OCI-LY7 (cell line): ENCODE measurements around the gene SMG1. TPM values are rescaled to one million over a fixed set of nuclear protein-coding genes. Genes with fewer than 3 reads are reported as not detected.
"Not testable (repeated sequence)": the region's sequence is repeated elsewhere in the genome, so short reads cannot be mapped to it uniquely, and the experiment has no call there.

Experiments used
- BruUV-seq: library from RNA; stranded (reverse); fragments of 400-500 nt; replicated peaks from 2 replicates; lab custom pipeline; 2021; lab: Mats Ljungman, UMichigan
- CTCF ChIA-PET: fragments of 300-600 bp; sonication (Branson Sonifier 250); formaldehyde crosslinking; loops from one replicate; lab custom pipeline; 2022; ENCODE audit warnings: antibody characterized with exemption; ENCODE audit not compliant: unreplicated experiment; lab: Charles Lee
- POLR2A ChIA-PET: fragments of 300-600 bp; sonication (Branson Sonifier 250); formaldehyde crosslinking; loops from one replicate; lab custom pipeline; 2022; ENCODE audit warnings: antibody characterized with exemption; lab: Charles Lee
- DNase-seq: peaks from one replicate; pipeline ENCODE4 v3.0.0-alpha.2; 2015; ENCODE audit warnings: low spot score
- H2AFZ ChIP-seq: fragments of 200-600 bp; sonication (generic), shearing (Covaris generic); 2 replicates; pipeline ENCODE4 v1.6.1; 2014; ENCODE audit warnings: mild to moderate bottlenecking, antibody characterized with exemption, low read length, moderate library complexity
- H3K27ac ChIP-seq: fragments of 200-600 bp; sonication (generic); 2 replicates; pipeline ENCODE4 v1.5.1; 2014; ENCODE audit warnings: mixed run types, low read depth, mild to moderate bottlenecking, moderate library complexity, low read length, inconsistent platforms; ENCODE audit not compliant: poor library complexity, severe bottlenecking
- H3K36me3 ChIP-seq: fragments of 200-600 bp; sonication (generic); 2 replicates; pipeline ENCODE4 v1.6.1; 2014; ENCODE audit warnings: mild to moderate bottlenecking, antibody characterized with exemption, low read length, moderate library complexity, mixed read lengths; ENCODE audit not compliant: insufficient read depth
- H3K4me1 ChIP-seq: fragments of 200-600 bp; sonication (generic); 2 replicates; pipeline ENCODE4 v1.5.1; 2014; ENCODE audit warnings: mild to moderate bottlenecking, low read length; ENCODE audit not compliant: insufficient read depth, poor library complexity, severe bottlenecking
- H3K4me2 ChIP-seq: fragments of 200-600 bp; sonication (generic); 2 replicates; pipeline ENCODE4 v1.6.1; 2014; ENCODE audit warnings: mild to moderate bottlenecking, low read length
- H3K4me3 ChIP-seq: fragments of 200-600 bp; sonication (generic); 2 replicates; pipeline ENCODE4 v1.5.1; 2014; ENCODE audit warnings: mild to moderate bottlenecking, low read depth, low read length; ENCODE audit not compliant: poor library complexity, severe bottlenecking
- H3K79me2 ChIP-seq: fragments of 200-600 bp; sonication (generic); 2 replicates; pipeline ENCODE4 v1.6.1; 2016; ENCODE audit warnings: low read depth, mild to moderate bottlenecking, low read length, moderate library complexity, mixed read lengths; ENCODE audit not compliant: insufficient read depth
- H3K9me2 ChIP-seq: fragments of 200-600 bp; sonication (generic); 2 replicates; pipeline ENCODE4 v1.6.1; 2016; ENCODE audit warnings: mild to moderate bottlenecking, low read length, mixed read lengths; ENCODE audit not compliant: insufficient read depth
- H3K9me3 ChIP-seq: fragments of 200-600 bp; sonication (generic); 2 replicates; pipeline ENCODE4 v1.6.1; 2014; ENCODE audit warnings: mild to moderate bottlenecking, mixed run types, low read length, mixed read lengths
- H4K20me1 ChIP-seq: fragments of 200-600 bp; sonication (generic); 2 replicates; pipeline ENCODE4 v1.6.1; 2014; ENCODE audit warnings: mild to moderate bottlenecking, antibody characterized with exemption, low read length, moderate library complexity, mixed read lengths; ENCODE audit not compliant: insufficient read depth
- intact Hi-C: fragments of 100-400 bp; cut with micrococcal nuclease; formaldehyde crosslinking; loops from one replicate; pipeline ENCODE4 v1.10.0; 2022; ENCODE audit not compliant: unreplicated experiment
- total RNA-seq, 2 experiments: library from RNA; depleted of rRNA in 1 of 2; stranded (reverse); fragments of >200 nt in 1 of 2; shearing (Covaris generic) in 1 of 2; gene quantifications; 2 replicates each; pipeline ENCODE4 v1.2.3, GENCODE V29; 2014 to 2022
- TF ChIP-seq, protein P1 (sequence below): fragments of 200-600 bp; sonication (generic); conservative IDR thresholded peaks from 2 replicates; pipeline ENCODE4 v1.5.1; 2014; ENCODE audit warnings: mild to moderate bottlenecking, antibody characterized with exemption, low read length, moderate library complexity, mixed read lengths

Gene SMG1
- total RNA-seq, 2 experiments from 2014 or later, result 106 to 199 TPM

DNA sequence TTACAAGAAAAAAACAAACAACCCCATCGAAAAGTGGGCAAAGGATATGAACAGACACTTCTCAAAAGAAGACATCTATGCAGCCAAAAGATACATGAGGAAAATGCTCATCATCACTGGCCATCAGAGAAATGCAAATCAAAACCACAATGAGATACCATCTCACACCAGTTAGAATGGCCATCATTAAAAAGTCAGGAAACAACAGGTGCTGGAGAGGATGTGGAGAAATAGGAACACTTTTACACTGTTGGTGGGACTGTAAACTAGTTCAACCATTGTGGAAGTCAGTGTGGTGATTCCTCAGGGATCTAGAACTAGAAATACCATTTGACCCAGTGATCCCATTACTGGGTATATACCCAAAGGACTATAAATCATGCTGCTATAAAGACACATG, 148.5 kb downstream of the SMG1 start:
- H3K4me3 ChIP-seq, H3K79me2 ChIP-seq, H3K9me2 ChIP-seq, CTCF ChIA-PET, H3K27ac ChIP-seq, intact Hi-C loops, POLR2A ChIA-PET, DNase-seq, BruUV-seq, H2AFZ ChIP-seq, H4K20me1 ChIP-seq, H3K4me1 ChIP-seq, H3K36me3 ChIP-seq, H3K4me2 ChIP-seq, H3K9me3 ChIP-seq: not testable (repeated sequence)

DNA sequence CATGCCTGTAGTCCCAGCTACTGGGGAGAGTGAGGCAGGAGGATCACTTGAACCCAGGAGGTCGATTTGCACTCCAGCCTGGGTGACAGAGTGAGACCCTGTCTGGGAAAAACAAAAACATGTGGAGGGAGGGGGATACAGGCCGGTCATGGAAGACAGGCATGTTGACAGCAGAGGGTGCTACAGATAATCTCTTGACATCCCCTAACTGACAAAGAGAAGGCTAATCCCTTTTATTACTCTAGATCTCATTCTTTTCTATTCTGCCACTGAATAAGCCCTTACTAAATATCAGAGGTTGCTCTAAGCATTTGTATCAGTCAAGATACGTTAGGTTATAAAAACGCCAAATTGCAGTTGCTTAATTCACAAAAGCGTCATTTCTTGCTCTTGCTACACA, 149.9 kb downstream of the SMG1 start:
- POLR2A ChIA-PET, H4K20me1 ChIP-seq, H2AFZ ChIP-seq, H3K4me3 ChIP-seq, H3K4me2 ChIP-seq, CTCF ChIA-PET, H3K36me3 ChIP-seq, H3K4me1 ChIP-seq, H3K79me2 ChIP-seq, H3K9me2 ChIP-seq, intact Hi-C loops, H3K27ac ChIP-seq, BruUV-seq, DNase-seq, H3K9me3 ChIP-seq: not testable (repeated sequence)
- TF ChIP-seq, protein P1, sequence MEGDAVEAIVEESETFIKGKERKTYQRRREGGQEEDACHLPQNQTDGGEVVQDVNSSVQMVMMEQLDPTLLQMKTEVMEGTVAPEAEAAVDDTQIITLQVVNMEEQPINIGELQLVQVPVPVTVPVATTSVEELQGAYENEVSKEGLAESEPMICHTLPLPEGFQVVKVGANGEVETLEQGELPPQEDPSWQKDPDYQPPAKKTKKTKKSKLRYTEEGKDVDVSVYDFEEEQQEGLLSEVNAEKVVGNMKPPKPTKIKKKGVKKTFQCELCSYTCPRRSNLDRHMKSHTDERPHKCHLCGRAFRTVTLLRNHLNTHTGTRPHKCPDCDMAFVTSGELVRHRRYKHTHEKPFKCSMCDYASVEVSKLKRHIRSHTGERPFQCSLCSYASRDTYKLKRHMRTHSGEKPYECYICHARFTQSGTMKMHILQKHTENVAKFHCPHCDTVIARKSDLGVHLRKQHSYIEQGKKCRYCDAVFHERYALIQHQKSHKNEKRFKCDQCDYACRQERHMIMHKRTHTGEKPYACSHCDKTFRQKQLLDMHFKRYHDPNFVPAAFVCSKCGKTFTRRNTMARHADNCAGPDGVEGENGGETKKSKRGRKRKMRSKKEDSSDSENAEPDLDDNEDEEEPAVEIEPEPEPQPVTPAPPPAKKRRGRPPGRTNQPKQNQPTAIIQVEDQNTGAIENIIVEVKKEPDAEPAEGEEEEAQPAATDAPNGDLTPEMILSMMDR, result 0 out of 2 replicates have a peak, but pooled peaks have one; percentile 17

DNA sequence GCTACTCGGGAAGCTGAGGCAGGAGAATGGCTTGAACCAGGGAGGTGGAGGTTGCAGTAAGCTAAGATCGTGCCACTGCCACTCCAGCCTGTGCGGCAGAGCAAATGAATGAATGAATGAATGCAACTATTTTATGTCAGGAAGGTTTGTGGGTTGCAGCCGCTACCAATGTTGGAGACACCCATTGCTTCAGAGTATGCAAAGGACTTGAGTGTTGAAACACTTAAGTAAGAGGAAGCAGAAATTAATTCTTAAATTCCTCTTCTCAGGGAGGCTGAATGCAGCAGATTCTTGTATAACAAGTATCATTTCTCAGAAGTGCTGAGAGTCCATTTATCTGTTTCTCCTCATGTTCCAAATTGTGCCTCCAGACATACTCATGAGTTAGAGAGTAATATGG, 151.6 kb downstream of the SMG1 start:
- POLR2A ChIA-PET, DNase-seq, H3K4me3 ChIP-seq, H3K9me2 ChIP-seq, H3K36me3 ChIP-seq, H4K20me1 ChIP-seq, BruUV-seq, H3K9me3 ChIP-seq, H3K4me2 ChIP-seq, CTCF ChIA-PET, intact Hi-C loops, H3K4me1 ChIP-seq, H2AFZ ChIP-seq, H3K27ac ChIP-seq, H3K79me2 ChIP-seq: not testable (repeated sequence)

DNA sequence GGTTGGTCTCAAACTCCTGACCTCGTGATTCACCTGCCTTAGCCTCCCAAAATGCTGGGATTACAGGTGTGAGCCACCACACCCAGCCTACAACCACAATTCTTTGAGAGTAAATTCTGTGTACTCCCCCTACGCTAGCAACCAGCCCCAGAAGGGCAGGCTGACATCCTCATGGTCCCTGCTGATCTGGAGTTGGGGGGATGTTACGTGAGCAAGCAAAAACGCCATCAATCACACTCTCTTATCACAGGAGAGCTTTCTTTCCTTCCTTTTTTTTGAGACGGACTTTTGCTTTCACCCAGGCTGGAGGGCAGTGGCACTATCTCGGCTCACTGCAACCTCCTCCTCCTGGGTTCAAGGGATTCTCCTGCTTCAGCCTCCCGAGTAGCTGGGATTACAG, 154.0 kb downstream of the SMG1 start:
- H4K20me1 ChIP-seq, H3K36me3 ChIP-seq, DNase-seq, H2AFZ ChIP-seq, H3K79me2 ChIP-seq, H3K9me2 ChIP-seq, H3K4me2 ChIP-seq, H3K4me1 ChIP-seq, intact Hi-C loops, H3K9me3 ChIP-seq, CTCF ChIA-PET, H3K4me3 ChIP-seq, H3K27ac ChIP-seq, BruUV-seq: not testable (repeated sequence)
- POLR2A ChIA-PET, result interaction anchor here (0.7 kb wide), 1 partner anchor 1528 kb away, joined by 3 read pairs; no protein-coding TSS in a partner anchor

DNA sequence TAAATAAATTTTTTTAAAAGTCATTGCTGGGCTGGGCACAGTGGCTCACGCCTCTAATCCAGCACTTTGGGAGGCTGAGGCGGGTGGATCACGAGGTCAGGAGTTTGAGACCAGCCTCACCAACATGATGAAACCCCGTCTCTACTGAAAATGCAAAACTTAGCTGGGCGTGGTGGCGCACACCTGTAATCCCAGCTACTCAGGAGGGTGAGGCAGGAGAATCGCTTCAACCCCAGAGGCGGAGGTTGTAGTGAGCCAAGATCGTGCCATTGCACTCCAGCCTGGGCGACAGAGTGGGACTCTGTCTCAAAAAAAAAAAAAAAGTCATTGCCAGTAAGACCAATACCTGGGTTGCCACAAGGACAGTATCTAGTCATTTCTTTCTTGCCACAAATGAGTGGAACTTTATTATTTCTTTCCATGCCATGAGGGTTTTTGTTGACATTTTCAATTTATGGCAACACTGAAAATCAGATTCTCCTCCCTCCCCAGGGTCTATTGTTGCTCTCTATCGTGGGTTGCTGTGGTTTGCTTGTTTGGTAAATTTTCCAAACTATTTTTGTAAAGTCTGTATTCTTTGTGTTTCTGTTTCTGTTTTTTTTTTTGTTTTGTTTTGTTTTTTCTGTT, 155.8 kb downstream of the SMG1 start:
- H2AFZ ChIP-seq, H3K79me2 ChIP-seq, H3K27ac ChIP-seq, BruUV-seq, DNase-seq, H3K4me2 ChIP-seq, H3K36me3 ChIP-seq, H3K4me3 ChIP-seq, H3K4me1 ChIP-seq, H4K20me1 ChIP-seq, intact Hi-C loops, H3K9me2 ChIP-seq, POLR2A ChIA-PET, CTCF ChIA-PET, H3K9me3 ChIP-seq: not testable (repeated sequence)

DNA sequence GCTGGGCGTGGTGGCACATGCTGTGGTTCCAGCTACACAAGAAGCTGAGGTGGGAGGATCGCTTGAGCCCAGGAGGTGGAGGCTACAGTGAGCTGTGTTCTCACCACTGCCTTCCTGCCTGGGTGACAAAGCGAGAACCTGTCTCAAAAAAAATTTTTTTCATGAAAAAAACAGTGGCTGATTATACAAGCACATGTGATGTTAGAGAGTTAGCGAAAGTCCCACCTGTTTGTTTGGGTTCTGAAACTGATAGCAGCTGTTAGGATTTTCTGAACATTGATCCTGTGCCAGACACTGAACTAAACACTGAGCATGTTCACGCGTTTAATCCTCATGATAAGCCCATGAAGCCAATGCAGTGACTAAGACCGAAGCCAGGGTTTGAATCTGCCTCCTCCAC, 159.0 kb downstream of the SMG1 start:
- BruUV-seq, result not testable (repeated sequence)

More for the DNA sequence above, 159.0 kb downstream of the SMG1 start:
- H3K9me2 ChIP-seq, intact Hi-C loops, DNase-seq, H3K9me3 ChIP-seq, H4K20me1 ChIP-seq, CTCF ChIA-PET, H3K4me1 ChIP-seq, H2AFZ ChIP-seq, POLR2A ChIA-PET, H3K36me3 ChIP-seq, H3K79me2 ChIP-seq, H3K4me2 ChIP-seq, H3K4me3 ChIP-seq, H3K27ac ChIP-seq: not testable (repeated sequence)
